Measurements from ENCODE around the gene RANGRF. TPM values are rescaled to one million over a fixed set of nuclear protein-coding genes. Genes with fewer than 3 reads are reported as not detected.

Gene RANGRF
- polyA plus RNA-seq, 1 of the 3 experiments (the other 2 are of a cell fraction), result 55.9 TPM

DNA sequence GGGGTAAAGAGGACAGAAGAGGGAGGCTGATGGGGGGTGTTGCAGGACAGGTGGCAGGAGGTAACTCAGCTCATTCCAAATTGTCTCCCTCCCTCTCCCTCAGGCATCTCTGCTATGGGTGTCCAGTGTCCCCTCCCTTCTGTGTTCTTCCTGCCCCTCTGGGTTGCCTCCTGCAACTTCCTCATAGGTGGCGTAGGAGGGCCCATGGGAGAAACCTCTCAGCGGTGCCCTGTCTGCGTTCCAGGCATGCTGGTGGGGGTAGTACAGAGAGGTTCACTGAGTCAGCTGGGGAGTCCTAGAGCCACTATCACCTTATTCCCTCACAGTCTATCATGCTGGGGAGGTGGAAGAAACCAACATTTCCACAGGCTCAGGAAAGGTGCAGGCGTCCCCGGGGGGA, 36.5 kb downstream of the RANGRF start:
- no peaks in the 10 kb centered on the region for H3K36me3 ChIP-seq (replicated peaks in 1 of 2; ENCODE audit: control insufficient read depth in 1 of 2, insufficient read depth in 2 of 2, low read length in 1 of 2)
- WGBS (ENCODE audit: low lambda C conversion rate), result 81% methylated on average over 5 of the region's 5 CpGs
- no peak overlapping the region for H3K9ac ChIP-seq
- H4K20me1 ChIP-seq (ENCODE audit: insufficient read depth), result no peaks in the 10 kb centered on the region
- H2AFZ ChIP-seq (ENCODE audit: low read depth), result no peak overlapping the region
- TF ChIP-seq POLR2AphosphoS5 (IDR thresholded peaks at IDR 0.05; ENCODE audit: low read depth, low read length) (no peak), TAF1 (IDR thresholded peaks at IDR 0.05; ENCODE audit: borderline replicate concordance, low read depth, low read length) (no peak), MEF2A (IDR thresholded peaks at IDR 0.05; ENCODE audit: borderline replicate concordance, low read depth) (no peak), SMC3 (IDR thresholded peaks at IDR 0.05; ENCODE audit: low read depth, low read length) (no peak), SIN3A (IDR thresholded peaks at IDR 0.05; ENCODE audit: borderline replicate concordance, low read depth, low read length) (no peak), GABPA (IDR thresholded peaks at IDR 0.05; ENCODE audit: low read depth) (no peak), CHD2 (IDR thresholded peaks at IDR 0.05; ENCODE audit: low read length, partially characterized antibody) (no peak), NRF1 (IDR thresholded peaks at IDR 0.05; ENCODE audit: low read depth, low read length) (no peak), FOXM1 (IDR thresholded peaks at IDR 0.05; ENCODE audit: low read depth) (no peak), FOXJ3 (CRISPR knock-in tag; IDR thresholded peaks at IDR 0.05) (no peak), ELF1 (IDR thresholded peaks at IDR 0.05) (no peak), GATA2 (CRISPR knock-in tag; IDR thresholded peaks at IDR 0.05) (no peak)
- TF ChIP-seq, protein P1, sequence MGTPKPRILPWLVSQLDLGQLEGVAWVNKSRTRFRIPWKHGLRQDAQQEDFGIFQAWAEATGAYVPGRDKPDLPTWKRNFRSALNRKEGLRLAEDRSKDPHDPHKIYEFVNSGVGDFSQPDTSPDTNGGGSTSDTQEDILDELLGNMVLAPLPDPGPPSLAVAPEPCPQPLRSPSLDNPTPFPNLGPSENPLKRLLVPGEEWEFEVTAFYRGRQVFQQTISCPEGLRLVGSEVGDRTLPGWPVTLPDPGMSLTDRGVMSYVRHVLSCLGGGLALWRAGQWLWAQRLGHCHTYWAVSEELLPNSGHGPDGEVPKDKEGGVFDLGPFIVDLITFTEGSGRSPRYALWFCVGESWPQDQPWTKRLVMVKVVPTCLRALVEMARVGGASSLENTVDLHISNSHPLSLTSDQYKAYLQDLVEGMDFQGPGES (IDR thresholded peaks at IDR 0.05; ENCODE audit: low read depth, low read length), result no peak
- TF ChIP-seq, protein P2, sequence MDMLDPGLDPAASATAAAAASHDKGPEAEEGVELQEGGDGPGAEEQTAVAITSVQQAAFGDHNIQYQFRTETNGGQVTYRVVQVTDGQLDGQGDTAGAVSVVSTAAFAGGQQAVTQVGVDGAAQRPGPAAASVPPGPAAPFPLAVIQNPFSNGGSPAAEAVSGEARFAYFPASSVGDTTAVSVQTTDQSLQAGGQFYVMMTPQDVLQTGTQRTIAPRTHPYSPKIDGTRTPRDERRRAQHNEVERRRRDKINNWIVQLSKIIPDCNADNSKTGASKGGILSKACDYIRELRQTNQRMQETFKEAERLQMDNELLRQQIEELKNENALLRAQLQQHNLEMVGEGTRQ (IDR thresholded peaks at IDR 0.05; ENCODE audit: borderline replicate concordance, low read depth, low read length), result no peak
- ChIA-PET CTCF (interaction anchor here (1.0 to 1.6 kb wide), 3 partner anchors 19 to 59 kb away, joined by 3 to 5 read pairs (median 3); partner anchors contain the start of gene RPL26), POLR2A (interaction anchor here (0.7 kb wide), 1 partner anchor 11 kb away, joined by 3 read pairs; no protein-coding TSS in a partner anchor)
- no peak overlapping the region for H3K4me2 ChIP-seq
- H3F3A ChIP-seq (replicated peaks; ENCODE audit: insufficient read depth), result no peaks in the 10 kb centered on the region
- H3K79me2 ChIP-seq (ENCODE audit: insufficient read depth), result no peaks in the 10 kb centered on the region
- peaks cover 0 to 6% of the 10 kb centered on the region in 2 experiments; a peak in 1 of 4 replicates for H3K4me1 ChIP-seq (ENCODE audit: control insufficient read depth in 1 of 2, insufficient read depth in 2 of 2, low read depth in 1 of 2, low read length in 1 of 2)
- no peak for DNase-seq
- no peaks in the 10 kb centered on the region for H3K27me3 ChIP-seq (ENCODE audit: insufficient read depth)
- H3K4me3 ChIP-seq (ENCODE audit: low read depth in 2 of 2, low read length in 1 of 2), result no peak overlapping the region
- H3K9me3 ChIP-seq, result no peaks in the 10 kb centered on the region
- H3K27ac ChIP-seq (ENCODE audit: low read depth in 2 of 2, low read length in 1 of 2), result no peak overlapping the region
- H3K9me2 ChIP-seq, result no peaks in the 10 kb centered on the region

DNA sequence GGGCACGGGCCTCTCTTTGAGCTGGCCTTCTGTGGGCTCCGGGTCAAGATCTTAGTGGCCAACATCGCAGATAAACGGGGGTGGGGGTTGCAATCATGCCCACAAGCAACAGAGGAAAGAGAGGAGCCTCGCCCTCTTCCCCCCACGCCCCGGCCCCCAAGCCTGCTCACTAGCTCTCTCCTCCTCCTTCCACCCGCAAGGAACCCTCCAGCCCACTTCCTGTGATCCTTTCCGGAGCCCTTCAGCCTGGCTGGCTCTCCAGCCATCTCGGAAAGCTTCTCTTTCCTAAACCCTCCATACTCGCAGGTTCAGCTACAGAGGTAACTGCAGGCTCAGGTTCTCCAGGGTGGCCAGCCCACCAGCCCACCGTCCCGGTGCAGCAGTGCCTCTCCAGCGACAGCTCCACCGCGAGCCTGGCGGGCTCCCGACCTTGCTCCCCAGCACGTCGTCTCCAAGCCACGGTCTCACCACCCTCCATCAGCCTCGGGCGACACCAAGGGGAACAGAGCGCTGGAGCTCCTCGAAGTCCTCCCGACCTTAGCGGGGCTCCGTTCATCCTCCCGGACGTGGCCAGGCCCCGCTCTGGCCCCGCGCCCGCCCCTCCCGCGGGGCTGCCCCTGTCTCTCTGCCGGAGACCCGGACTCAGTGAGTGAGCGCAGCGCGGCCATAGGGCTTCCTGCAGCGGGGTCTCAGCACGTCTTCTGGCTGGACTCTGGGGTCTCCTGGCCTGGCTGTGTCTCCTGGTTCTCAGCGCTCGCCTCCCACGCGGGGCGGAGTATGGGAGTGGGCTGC, 38.2 kb downstream of the RANGRF start:
- Histone ChIP-seq H3K9ac (no peak overlapping the region), H3K9me3 (no peaks in the 10 kb centered on the region), H3K4me1 (ENCODE audit: control insufficient read depth in 1 of 2, insufficient read depth in 2 of 2, low read depth in 1 of 2, low read length in 1 of 2) (peaks cover 0 to 6% of the 10 kb centered on the region in 2 experiments; a peak in 1 of 4 replicates), H3K9me2 (no peaks in the 10 kb centered on the region), H3F3A (replicated peaks; ENCODE audit: insufficient read depth) (no peaks in the 10 kb centered on the region), H3K27ac (ENCODE audit: low read depth in 2 of 2, low read length in 1 of 2) (no peak overlapping the region), H3K27me3 (ENCODE audit: insufficient read depth) (no peaks in the 10 kb centered on the region), H2AFZ (ENCODE audit: low read depth) (peak overlapping the region; percentile 65; the same call in 1 of the 2 replicates), H3K79me2 (ENCODE audit: insufficient read depth) (no peaks in the 10 kb centered on the region), H3K4me3 (ENCODE audit: low read depth in 2 of 2, low read length in 1 of 2) (peak overlapping the region in 1 of 2 experiments; percentile 24; a peak in 1 of 4 replicates), H3K4me2 (no peak overlapping the region; the same call in 1 of the 2 replicates), H4K20me1 (ENCODE audit: insufficient read depth) (no peaks in the 10 kb centered on the region), H3K36me3 (replicated peaks in 1 of 2; ENCODE audit: control insufficient read depth in 1 of 2, insufficient read depth in 2 of 2, low read length in 1 of 2) (no peaks in the 10 kb centered on the region)
- peak; percentile 79 for DNase-seq
- WGBS (ENCODE audit: low lambda C conversion rate), result 60% methylated on average over 25 of the region's 48 CpGs
- CTCF ChIA-PET, result interaction anchor here (0.8 to 4.2 kb wide), 4 partner anchors 12 to 56 kb away, joined by 3 to 16 read pairs (median 4); partner anchors contain the start of gene ODF4
- POLR2A ChIA-PET, result interaction anchor here (1.5 kb wide), 1 partner anchor 50 kb away, joined by 4 read pairs; the partner anchor contains the start of gene KRABD2
- no peak for TF ChIP-seq FOSL2 (IDR thresholded peaks at IDR 0.05; ENCODE audit: borderline replicate concordance, low read depth)
- TF ChIP-seq, protein P2 (IDR thresholded peaks at IDR 0.05; ENCODE audit: borderline replicate concordance, low read depth, low read length), result no peak
- TF ChIP-seq, protein P3, sequence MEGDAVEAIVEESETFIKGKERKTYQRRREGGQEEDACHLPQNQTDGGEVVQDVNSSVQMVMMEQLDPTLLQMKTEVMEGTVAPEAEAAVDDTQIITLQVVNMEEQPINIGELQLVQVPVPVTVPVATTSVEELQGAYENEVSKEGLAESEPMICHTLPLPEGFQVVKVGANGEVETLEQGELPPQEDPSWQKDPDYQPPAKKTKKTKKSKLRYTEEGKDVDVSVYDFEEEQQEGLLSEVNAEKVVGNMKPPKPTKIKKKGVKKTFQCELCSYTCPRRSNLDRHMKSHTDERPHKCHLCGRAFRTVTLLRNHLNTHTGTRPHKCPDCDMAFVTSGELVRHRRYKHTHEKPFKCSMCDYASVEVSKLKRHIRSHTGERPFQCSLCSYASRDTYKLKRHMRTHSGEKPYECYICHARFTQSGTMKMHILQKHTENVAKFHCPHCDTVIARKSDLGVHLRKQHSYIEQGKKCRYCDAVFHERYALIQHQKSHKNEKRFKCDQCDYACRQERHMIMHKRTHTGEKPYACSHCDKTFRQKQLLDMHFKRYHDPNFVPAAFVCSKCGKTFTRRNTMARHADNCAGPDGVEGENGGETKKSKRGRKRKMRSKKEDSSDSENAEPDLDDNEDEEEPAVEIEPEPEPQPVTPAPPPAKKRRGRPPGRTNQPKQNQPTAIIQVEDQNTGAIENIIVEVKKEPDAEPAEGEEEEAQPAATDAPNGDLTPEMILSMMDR (IDR thresholded peaks at IDR 0.05), result no peak
- TF ChIP-seq, protein P4, sequence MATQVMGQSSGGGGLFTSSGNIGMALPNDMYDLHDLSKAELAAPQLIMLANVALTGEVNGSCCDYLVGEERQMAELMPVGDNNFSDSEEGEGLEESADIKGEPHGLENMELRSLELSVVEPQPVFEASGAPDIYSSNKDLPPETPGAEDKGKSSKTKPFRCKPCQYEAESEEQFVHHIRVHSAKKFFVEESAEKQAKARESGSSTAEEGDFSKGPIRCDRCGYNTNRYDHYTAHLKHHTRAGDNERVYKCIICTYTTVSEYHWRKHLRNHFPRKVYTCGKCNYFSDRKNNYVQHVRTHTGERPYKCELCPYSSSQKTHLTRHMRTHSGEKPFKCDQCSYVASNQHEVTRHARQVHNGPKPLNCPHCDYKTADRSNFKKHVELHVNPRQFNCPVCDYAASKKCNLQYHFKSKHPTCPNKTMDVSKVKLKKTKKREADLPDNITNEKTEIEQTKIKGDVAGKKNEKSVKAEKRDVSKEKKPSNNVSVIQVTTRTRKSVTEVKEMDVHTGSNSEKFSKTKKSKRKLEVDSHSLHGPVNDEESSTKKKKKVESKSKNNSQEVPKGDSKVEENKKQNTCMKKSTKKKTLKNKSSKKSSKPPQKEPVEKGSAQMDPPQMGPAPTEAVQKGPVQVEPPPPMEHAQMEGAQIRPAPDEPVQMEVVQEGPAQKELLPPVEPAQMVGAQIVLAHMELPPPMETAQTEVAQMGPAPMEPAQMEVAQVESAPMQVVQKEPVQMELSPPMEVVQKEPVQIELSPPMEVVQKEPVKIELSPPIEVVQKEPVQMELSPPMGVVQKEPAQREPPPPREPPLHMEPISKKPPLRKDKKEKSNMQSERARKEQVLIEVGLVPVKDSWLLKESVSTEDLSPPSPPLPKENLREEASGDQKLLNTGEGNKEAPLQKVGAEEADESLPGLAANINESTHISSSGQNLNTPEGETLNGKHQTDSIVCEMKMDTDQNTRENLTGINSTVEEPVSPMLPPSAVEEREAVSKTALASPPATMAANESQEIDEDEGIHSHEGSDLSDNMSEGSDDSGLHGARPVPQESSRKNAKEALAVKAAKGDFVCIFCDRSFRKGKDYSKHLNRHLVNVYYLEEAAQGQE (IDR thresholded peaks at IDR 0.05; ENCODE audit: low read depth, low read length), result no peak
- no peak for TF ChIP-seq FOXM1 (IDR thresholded peaks at IDR 0.05; ENCODE audit: low read depth)

All from SK-N-SH (cell line).